HG02973 (cell line): ENCODE results near the gene SCYGR4.
"Not testable (repeated sequence)": the region's sequence is repeated elsewhere in the genome, so short reads cannot be mapped to it uniquely, and the experiment has no call there.

ENCODE experiments used
- ATAC-seq: cut with Tn5 transposase; IDR thresholded peaks from one replicate; pipeline ENCODE4 v1.9.1; 2021; ENCODE audit warnings: moderate library complexity; ENCODE audit not compliant: unreplicated experiment

SCYGR4 gene, protein sequence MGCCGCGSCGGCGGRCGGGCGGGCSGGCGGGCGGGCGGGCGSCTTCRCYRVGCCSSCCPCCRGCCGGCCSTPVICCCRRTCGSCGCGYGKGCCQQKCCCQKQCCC

DNA sequence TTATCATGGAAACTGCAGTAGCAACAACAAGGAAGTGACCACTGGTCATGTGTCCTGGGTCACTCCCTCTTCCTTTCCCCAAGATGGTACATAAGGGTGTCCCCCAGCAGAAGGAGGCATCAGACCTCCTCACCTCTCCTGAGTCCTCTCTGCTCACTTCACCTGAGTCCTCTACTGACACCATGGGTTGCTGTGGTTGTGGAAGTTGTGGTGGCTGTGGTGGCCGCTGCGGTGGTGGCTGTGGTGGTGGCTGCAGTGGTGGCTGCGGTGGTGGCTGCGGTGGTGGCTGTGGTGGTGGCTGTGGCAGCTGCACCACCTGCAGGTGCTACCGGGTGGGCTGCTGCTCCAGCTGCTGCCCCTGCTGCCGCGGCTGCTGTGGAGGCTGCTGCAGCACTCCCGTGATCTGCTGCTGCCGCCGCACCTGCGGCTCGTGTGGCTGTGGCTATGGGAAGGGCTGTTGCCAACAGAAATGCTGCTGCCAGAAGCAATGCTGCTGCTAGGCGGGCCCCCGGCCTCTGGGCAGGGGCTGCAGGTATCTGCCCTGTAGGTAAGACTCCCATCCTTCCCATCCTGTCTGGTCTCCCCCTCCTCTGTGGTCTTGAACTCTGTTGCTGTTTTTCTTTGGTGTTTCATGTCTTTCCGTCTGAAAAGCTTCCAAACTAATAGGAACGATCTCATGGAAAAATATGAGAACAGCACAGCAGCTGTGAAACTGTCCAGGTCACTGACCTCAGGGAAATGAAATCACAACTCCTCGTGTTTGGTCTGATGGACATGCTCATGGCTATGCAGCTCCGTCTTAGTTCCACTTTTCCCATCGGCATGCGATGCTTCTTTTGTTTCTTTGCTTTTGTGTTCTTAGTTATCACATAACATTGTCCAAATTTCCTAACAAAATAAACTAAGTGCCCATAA, at the start of gene SCYGR4:
Gene SCYGR4 (plus strand): TSS at position 183 of the 915 bp plus-strand sequence. CDS start 0 bp downstream, at position 183.
- ATAC-seq: no peak

GRCh38 chr2:227568852-227569169, 48.5 kb upstream of the SCYGR4 start:
- no peak for ATAC-seq

GRCh38 chr2:227570615-227571014, 46.7 kb upstream of the SCYGR4 start:
- no peak for ATAC-seq

DNA sequence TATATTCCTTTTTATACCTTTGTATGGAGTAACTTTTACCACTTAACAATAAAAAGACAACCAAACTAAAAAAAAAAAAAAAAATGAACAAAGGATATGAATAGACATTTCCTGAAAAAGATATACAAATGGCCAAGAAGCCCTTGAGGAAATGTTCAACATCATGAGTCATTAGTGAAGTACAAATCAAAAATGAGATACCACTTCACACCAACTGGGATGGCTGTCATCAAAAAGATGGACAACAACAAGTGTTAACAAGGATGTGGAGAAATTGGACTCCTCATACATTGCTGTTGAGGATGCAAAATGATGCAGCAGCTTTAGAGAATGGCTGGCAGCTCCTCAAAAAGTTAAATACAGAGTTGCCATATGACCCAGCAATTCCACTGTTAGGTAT, 41.2 kb upstream of the SCYGR4 start:
- ATAC-seq: no peak

DNA sequence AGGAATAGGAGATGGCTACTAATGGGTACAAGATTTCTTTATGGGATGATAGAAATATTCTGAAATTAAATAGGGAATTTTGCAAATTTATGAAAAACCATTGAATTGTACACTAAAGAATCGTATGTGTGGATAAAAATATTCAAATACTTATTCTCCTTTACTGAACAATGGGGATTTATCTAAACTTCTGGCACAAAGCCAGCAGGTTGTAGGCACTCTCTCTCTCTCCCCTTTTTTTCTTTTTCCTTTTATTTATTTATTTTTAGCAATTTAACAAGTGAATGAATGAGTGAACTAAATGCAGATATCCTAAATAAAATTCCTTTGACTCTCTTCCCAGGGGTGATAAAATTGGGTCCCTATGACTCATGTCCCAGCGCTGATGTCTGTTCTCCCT, 40.5 kb upstream of the SCYGR4 start:
- ATAC-seq: no peak

- no peak for ATAC-seq
Observed at GRCh38 chr2:227577555-227577954, 39.7 kb upstream of the SCYGR4 start.

GRCh38 chr2:227578642-227579041, 38.7 kb upstream of the SCYGR4 start:
- no peak for ATAC-seq

DNA sequence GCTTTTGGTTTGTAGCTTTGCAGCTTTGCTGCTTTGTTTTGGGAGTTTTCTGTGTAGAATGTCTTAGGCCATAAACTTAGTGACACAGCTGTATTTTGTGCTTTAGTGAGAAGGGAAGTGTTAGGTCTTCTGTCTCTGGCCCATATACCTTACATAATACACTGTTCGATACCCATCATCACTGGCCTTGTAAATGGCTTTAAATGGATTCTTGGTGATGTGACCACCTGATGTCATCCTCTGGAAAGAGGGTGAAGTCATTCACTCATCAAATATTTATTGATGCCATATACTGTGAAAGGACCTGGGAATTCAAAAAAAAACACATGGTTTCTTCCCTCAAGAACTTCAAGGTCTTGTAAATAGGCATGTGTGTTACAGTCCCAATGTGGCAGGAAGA, 37.5 kb upstream of the SCYGR4 start:
- ATAC-seq: no peak

GRCh38 chr2:227582369-227582768, 34.9 kb upstream of the SCYGR4 start:
- no peak for ATAC-seq

DNA sequence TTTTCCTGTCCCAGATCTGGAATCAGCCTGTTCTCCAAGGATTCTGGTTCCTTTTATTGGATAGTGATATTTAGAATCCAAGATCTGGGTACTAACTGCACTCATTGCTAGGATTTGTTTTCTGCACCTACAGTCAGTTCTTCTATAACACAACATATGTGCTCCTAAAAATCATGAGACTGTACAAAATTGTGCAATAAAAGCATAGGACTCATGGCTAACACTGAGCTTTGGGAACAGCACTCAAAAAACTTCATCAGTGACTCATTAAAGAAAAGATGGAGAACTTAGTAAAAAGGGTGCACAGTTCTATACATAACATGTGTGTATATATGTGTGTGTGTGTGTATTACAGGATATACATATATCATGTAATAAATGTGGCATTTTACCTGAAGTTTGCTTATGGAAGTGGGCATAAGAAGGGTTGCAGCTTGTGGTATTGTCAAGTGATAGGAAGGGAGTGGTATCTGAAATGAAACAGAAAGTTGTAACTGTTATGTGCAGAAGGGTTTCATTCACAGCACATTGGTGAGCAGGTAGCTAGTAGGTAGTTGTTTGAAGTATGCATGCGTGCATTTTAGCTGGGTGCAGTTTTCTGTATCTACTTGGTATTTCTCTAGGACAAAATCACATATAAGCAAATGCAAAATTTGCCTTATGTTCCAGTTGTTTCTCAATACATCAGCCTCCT, 24.5 kb upstream of the SCYGR4 start:
- ATAC-seq: no peak

GRCh38 chr2:227595797-227596196, 21.5 kb upstream of the SCYGR4 start:
- no peak for ATAC-seq

GRCh38 chr2:227597036-227597435, 20.3 kb upstream of the SCYGR4 start:
- ATAC-seq: no peak

DNA sequence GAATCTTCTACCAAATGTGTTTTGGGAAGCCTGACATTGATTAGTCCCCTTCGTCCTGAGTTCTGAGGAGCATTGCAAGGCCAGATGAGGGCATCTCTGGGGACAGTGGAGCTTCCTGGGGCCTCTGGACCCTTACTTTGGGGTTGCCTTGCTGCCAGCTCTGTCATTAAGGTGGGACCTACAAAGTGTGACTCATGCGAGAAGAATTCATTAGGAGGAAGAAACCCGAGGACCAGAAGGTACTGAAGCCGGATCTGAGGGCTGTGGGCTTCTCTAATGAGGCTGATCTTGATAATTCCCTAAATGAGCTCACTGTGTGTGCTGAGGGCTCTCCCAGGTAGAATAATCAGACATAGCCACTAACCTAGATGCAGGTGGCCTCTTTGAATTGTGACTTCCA, 19.3 kb upstream of the SCYGR4 start:
- ATAC-seq: no peak

GRCh38 chr2:227598835-227599503, 18.3 kb upstream of the SCYGR4 start, which contains the start of gene SCYGR2:
SCYGR2 (plus strand) TSS chr2:227598893; CDS start chr2:227598893, 0 bp downstream.
- ATAC-seq: not testable (repeated sequence)

DNA sequence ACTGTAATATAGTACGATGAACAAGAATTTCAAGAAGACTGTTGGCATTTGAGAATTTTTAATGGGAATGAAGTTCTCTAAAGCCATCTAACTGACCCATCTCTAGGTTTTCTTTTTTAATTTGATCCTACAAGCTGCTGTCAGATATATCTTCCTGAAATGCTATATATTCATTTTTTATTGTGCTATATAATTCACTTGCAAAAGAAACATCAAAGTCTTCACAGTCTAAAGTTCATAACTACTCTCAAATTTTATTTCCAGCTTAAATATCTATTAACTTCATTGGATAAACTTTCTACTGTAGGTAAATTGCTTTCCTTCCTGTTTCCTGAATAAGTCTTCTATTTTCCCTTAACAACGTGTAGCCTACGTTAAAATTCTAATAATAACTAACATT, 14.9 kb upstream of the SCYGR4 start:
- ATAC-seq: no peak

GRCh38 chr2:227606476-227606875, 10.8 kb upstream of the SCYGR4 start:
- ATAC-seq: no peak

DNA sequence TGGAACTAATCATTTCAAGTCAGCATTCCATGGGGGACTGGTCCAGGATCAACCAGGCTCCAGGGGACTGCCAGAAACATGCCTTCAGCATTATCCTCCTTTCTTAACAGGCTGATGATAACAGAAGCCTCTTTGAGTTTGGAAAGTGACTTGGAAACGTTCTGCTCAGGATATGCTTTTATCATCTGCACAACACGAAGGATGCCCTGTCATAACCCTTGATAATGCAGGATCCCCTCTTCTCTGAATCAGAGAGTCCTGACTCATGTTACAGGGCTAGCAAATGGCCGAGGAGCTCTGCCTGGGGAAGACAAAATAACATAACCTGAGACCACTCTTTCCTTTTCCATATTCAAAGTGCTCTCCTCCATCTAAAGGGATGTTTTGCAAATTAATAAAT, 9.4 kb upstream of the SCYGR4 start:
- ATAC-seq: no peak

GRCh38 chr2:227608561-227609338, 8.5 kb upstream of the SCYGR4 start:
- no peak for ATAC-seq

GRCh38 chr2:227610123-227610522, 7.2 kb upstream of the SCYGR4 start:
- ATAC-seq: no peak

GRCh38 chr2:227612546-227613271, 4.6 kb upstream of the SCYGR4 start:
- ATAC-seq: no peak
